Calu3 (cell line): Measurements from ENCODE around the gene LRPPRC. TPM values are rescaled to one million over a fixed set of nuclear protein-coding genes. Genes with fewer than 3 reads are reported as not detected.
A peak's percentile ranks its signal among the peaks of the same experiment; 100 is the strongest.

ENCODE experiments used
- BruUV-seq: library from RNA; stranded (reverse); fragments of 400-500 nt; replicated peaks from 2 replicates; lab custom pipeline; 2021; lab: Mats Ljungman, UMichigan
- CTCF ChIA-PET: fragments of 300-600 bp; sonication (Branson Sonifier 250); formaldehyde crosslinking; loops from one replicate; lab custom pipeline; 2022; ENCODE audit warnings: antibody characterized with exemption; lab: Charles Lee
- DNase-seq: peaks from one replicate; pipeline ENCODE4 v3.0.0; 2022
- H3K27ac Mint-ChIP-seq: one replicate; pipeline ENCODE4 v1.8.0; 2022; ENCODE audit warnings: mixed read lengths; ENCODE audit not compliant: unreplicated experiment
- H3K27me3 Mint-ChIP-seq: one replicate; pipeline ENCODE4 v1.8.0; 2022; ENCODE audit warnings: mixed read lengths; ENCODE audit not compliant: unreplicated experiment
- H3K36me3 Mint-ChIP-seq: one replicate; pipeline ENCODE4 v1.8.0; 2022; ENCODE audit warnings: mild to moderate bottlenecking, moderate library complexity, mixed read lengths; ENCODE audit not compliant: insufficient read depth, unreplicated experiment
- H3K4me1 Mint-ChIP-seq: one replicate; pipeline ENCODE4 v1.8.0; 2022; ENCODE audit warnings: mild to moderate bottlenecking, low read depth, mixed read lengths; ENCODE audit not compliant: unreplicated experiment
- H3K4me3 Mint-ChIP-seq: one replicate; pipeline ENCODE4 v1.8.0; 2022; ENCODE audit warnings: mild to moderate bottlenecking, low read depth, moderate library complexity, mixed read lengths; ENCODE audit not compliant: unreplicated experiment
- H3K9me3 Mint-ChIP-seq: one replicate; pipeline ENCODE4 v1.8.0; 2022; ENCODE audit warnings: low read depth, mixed read lengths; ENCODE audit not compliant: unreplicated experiment
- intact Hi-C: fragments of 100-400 bp; cut with micrococcal nuclease; formaldehyde crosslinking; loops from one replicate; pipeline ENCODE4 v1.10.0; 2022; ENCODE audit not compliant: unreplicated experiment
- total RNA-seq: library from RNA; stranded (reverse); gene quantifications from 2 replicates; pipeline ENCODE4 v1.2.3, GENCODE V29; 2022
- TF ChIP-seq, protein P1 (sequence below): fragments of 200-600 bp; IDR thresholded peaks from one replicate; pipeline ENCODE4 v1.8.0; 2022; ENCODE audit warnings: antibody characterized with exemption; ENCODE audit not compliant: unreplicated experiment

Gene LRPPRC
- total RNA-seq, 1 experiment from 2014 or later = 120 TPM

DNA sequence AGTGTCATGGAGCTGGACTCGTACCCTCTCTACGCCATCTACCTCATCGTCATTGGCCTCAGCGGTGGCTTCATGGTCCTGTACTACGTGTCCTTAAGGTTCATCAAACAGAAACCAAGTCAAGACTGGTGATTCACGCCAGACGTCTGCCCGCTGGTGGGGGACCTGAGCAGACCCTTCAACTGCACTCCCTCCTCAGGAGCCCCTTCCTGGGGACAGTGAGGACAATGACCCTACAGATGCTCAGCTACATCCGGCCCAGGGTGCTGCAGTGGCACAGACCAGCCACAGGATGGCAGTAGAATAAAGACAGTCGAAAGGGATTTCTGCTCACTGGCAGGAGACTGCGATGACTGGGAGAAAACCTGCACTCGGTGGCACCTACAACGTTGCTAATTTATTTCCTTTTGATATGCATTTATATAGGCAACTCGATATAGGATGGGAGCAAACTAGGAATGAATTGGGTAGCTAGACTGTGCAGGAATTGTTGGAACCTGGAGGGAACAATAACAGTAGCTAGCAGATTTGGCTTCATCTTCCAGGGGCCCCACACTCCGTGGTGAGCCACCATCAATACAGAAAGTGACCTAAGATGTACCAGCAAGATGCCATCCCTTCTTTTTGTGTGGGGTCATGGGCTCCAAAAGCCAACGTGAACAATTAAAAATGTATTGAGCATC is 117.9 kb downstream of the LRPPRC start:
- H3K4me1 Mint-ChIP-seq = no peaks in the 10 kb centered on the region
- CTCF ChIA-PET = interaction anchor here (0.6 to 1.3 kb wide), 5 partner anchors 76 to 1078 kb away, joined by 3 to 6 read pairs (median 3); no protein-coding TSS in a partner anchor
- H3K27ac Mint-ChIP-seq = no peak overlapping the region
- no peak overlapping the region for H3K4me3 Mint-ChIP-seq
- DNase-seq = peak; percentile 78
- TF ChIP-seq, protein P1, sequence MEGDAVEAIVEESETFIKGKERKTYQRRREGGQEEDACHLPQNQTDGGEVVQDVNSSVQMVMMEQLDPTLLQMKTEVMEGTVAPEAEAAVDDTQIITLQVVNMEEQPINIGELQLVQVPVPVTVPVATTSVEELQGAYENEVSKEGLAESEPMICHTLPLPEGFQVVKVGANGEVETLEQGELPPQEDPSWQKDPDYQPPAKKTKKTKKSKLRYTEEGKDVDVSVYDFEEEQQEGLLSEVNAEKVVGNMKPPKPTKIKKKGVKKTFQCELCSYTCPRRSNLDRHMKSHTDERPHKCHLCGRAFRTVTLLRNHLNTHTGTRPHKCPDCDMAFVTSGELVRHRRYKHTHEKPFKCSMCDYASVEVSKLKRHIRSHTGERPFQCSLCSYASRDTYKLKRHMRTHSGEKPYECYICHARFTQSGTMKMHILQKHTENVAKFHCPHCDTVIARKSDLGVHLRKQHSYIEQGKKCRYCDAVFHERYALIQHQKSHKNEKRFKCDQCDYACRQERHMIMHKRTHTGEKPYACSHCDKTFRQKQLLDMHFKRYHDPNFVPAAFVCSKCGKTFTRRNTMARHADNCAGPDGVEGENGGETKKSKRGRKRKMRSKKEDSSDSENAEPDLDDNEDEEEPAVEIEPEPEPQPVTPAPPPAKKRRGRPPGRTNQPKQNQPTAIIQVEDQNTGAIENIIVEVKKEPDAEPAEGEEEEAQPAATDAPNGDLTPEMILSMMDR = peak; percentile 95
- peaks cover 4% of the 10 kb centered on the region for H3K36me3 Mint-ChIP-seq
- intact Hi-C loops = loop anchor here (2.0 kb wide), 1 partner anchor 79 kb away; no protein-coding TSS in a partner anchor
- no TSS peak for BruUV-seq
- H3K9me3 Mint-ChIP-seq = no peaks in the 10 kb centered on the region
- peaks cover 15% of the 10 kb centered on the region for H3K27me3 Mint-ChIP-seq

GRCh38 chr2:43874776-43875451 is 120.9 kb downstream of the LRPPRC start:
- Mint-ChIP-seq H3K9me3 (no peaks in the 10 kb centered on the region), H3K4me1 (no peaks in the 10 kb centered on the region), H3K27me3 (peaks cover 39% of the 10 kb centered on the region), H3K4me3 (no peak overlapping the region), H3K36me3 (no peaks in the 10 kb centered on the region), H3K27ac (no peak overlapping the region)
- no TSS peak for BruUV-seq
- intact Hi-C loops = no loop called here
- TF ChIP-seq, protein P1 = no peak
- CTCF ChIA-PET = interaction anchor here (0.6 kb wide), 1 partner anchor 73 kb away, joined by 4 read pairs; no protein-coding TSS in a partner anchor
- DNase-seq = no peak

DNA sequence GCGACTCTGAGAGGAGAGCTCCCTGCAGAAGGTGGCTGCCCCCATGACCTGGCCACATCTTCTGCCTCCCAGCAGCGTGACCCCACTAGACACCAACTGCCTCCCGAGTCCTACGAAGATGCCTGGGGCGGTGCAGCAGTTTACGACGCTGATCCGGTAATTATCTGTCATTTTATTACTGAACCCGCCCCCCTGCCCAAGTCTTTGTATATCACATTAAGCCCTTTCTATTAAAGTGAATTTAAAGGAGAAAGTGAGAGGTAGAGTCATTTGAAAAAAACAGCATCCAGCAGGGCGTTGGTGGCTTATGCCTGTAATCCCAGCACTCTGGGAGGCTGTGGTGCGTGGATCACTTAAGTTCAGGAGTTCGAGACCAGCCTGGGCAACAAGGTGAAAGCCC is 123.6 kb downstream of the LRPPRC start:
- no peak overlapping the region for H3K4me3 Mint-ChIP-seq
- TF ChIP-seq, protein P1 = no peak
- H3K9me3 Mint-ChIP-seq = no peaks in the 10 kb centered on the region
- BruUV-seq = no TSS peak
- CTCF ChIA-PET = no interaction called here
- intact Hi-C loops = no loop called here
- no peak overlapping the region for H3K27ac Mint-ChIP-seq
- peaks cover 67% of the 10 kb centered on the region for H3K27me3 Mint-ChIP-seq
- DNase-seq = no peak
- no peaks in the 10 kb centered on the region for H3K36me3 Mint-ChIP-seq
- H3K4me1 Mint-ChIP-seq = no peaks in the 10 kb centered on the region

DNA sequence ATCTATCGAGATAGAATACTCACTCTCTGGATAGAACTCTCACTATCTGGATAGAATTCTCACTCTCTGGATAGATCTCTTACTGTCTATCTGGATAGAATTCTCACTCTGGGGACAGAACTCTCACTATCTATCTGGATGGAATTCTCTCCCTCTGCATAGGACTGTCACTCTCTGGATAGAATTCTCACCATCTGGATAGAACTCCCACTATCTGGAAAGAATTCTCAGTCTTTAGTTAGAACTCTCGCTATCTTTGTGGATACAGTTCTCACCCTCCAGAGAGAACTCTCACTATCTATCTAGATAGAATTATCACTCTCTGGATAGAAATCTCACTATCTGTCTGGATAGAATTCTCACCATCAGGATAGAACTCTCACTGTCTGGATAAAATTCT is 140.5 kb downstream of the LRPPRC start:
- peaks cover 79% of the 10 kb centered on the region for H3K27me3 Mint-ChIP-seq
- no peaks in the 10 kb centered on the region for H3K36me3 Mint-ChIP-seq
- no peaks in the 10 kb centered on the region for H3K4me1 Mint-ChIP-seq
- no peak overlapping the region for H3K4me3 Mint-ChIP-seq
- DNase-seq = no peak
- no peak overlapping the region for H3K27ac Mint-ChIP-seq
- TF ChIP-seq, protein P1 = no peak
- BruUV-seq = no TSS peak
- CTCF ChIA-PET = interaction anchor here (0.6 kb wide), 1 partner anchor 135 kb away, joined by 7 read pairs; no protein-coding TSS in a partner anchor
- intact Hi-C loops = no loop called here
- no peaks in the 10 kb centered on the region for H3K9me3 Mint-ChIP-seq
